22Rv1 (cell line): ENCODE data around the gene CD72.

Experiments
- H3K27ac ChIP-seq: fragments of 450-650 bp; 2 replicates; pipeline ENCODE4 v1.5.1; 2017
- ZFX ChIP-seq: fragments of 450-650 bp; IDR thresholded peaks from 2 replicates; pipeline ENCODE4 v1.6.1; 2017; ENCODE audit warnings: antibody characterized with exemption, borderline replicate concordance
- TF ChIP-seq, protein P1 (sequence below): fragments of 450-650 bp; IDR thresholded peaks from 2 replicates; pipeline ENCODE4 v1.5.1; 2017; ENCODE audit warnings: mild to moderate bottlenecking

The CD72 gene

DNA sequence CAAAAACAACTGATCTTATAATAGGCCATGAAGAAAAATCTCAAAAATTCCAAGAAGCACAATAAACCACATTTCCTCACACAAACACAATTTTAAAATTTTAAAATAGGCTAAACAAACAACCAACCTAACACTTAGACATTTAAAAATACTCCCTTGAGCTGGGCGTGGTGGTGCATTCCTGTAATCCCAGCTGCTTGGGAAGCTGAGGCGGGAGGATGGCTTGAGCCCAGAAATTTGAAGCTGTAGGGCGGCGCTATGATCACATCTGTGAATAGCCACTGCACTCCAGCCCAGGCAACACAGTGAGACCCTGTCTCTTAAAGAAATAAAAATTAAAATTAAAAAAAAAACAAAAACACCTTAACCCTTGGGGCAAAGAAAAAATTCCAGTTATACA, 50.0 kb downstream of the CD72 start:
- no peak for TF ChIP-seq ZFX
- TF ChIP-seq, protein P1, sequence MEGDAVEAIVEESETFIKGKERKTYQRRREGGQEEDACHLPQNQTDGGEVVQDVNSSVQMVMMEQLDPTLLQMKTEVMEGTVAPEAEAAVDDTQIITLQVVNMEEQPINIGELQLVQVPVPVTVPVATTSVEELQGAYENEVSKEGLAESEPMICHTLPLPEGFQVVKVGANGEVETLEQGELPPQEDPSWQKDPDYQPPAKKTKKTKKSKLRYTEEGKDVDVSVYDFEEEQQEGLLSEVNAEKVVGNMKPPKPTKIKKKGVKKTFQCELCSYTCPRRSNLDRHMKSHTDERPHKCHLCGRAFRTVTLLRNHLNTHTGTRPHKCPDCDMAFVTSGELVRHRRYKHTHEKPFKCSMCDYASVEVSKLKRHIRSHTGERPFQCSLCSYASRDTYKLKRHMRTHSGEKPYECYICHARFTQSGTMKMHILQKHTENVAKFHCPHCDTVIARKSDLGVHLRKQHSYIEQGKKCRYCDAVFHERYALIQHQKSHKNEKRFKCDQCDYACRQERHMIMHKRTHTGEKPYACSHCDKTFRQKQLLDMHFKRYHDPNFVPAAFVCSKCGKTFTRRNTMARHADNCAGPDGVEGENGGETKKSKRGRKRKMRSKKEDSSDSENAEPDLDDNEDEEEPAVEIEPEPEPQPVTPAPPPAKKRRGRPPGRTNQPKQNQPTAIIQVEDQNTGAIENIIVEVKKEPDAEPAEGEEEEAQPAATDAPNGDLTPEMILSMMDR = no peak
- H3K27ac ChIP-seq = no peak overlapping the region

GRCh38 chr9:35566417-35566816, 51.8 kb downstream of the CD72 start:
- no peak for TF ChIP-seq ZFX
- TF ChIP-seq, protein P1 = no peak
- no peak overlapping the region for H3K27ac ChIP-seq

- TF ChIP-seq ZFX = no peak
- TF ChIP-seq, protein P1 = no peak
- H3K27ac ChIP-seq = no peak overlapping the region
These were observed 53.6 kb downstream of the CD72 start for GRCh38 chr9:35564658-35565061.

GRCh38 chr9:35563791-35564197, 54.4 kb downstream of the CD72 start:
- H3K27ac ChIP-seq = no peak overlapping the region
- TF ChIP-seq ZFX = no peak
- TF ChIP-seq, protein P1 = no peak

DNA sequence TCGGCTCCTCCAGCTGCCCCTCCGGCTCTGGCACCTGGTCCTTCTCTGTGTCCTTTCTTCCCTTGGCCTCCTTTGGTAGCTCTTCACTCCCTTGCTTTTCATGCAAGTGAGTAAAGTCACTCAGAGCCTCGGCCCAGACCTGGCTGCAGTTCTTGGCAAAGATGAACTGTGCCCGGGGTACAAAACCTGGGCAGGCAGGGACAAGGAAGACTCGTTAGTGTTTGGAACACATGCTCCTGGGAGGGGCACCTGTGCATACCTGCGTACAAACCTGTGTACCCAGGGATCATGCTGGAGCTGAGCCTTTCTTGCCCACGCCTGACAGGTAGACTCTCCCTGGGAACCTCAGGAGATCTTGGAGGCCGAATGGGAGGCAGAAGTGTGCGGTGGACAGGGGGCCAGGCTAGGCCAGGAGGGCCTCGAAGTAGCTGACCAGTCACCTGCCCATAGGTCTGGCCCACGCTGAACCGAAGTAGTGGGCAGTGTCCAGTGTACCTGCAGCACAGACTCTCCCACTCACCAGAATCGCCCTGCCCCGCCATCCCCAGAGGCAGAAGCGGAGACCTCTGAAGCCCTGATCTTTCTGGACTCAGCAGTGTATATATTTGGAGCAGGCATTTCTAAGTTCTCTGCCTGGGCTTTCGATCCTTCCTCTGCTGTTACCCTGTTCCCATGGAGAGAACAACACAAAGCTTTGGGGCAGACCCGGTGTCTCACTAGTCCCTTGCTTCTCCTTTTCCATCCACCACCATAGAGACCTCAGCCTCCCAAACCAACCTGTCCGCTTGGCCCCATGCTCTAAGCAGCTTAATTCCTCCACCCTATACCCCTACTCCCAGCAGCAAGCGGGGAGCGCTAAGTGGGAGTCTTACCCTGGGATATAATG, 55.1 kb downstream of the CD72 start:
- TF ChIP-seq, protein P1 = no peak
- TF ChIP-seq ZFX = no peak
- H3K27ac ChIP-seq = no peak overlapping the region

DNA sequence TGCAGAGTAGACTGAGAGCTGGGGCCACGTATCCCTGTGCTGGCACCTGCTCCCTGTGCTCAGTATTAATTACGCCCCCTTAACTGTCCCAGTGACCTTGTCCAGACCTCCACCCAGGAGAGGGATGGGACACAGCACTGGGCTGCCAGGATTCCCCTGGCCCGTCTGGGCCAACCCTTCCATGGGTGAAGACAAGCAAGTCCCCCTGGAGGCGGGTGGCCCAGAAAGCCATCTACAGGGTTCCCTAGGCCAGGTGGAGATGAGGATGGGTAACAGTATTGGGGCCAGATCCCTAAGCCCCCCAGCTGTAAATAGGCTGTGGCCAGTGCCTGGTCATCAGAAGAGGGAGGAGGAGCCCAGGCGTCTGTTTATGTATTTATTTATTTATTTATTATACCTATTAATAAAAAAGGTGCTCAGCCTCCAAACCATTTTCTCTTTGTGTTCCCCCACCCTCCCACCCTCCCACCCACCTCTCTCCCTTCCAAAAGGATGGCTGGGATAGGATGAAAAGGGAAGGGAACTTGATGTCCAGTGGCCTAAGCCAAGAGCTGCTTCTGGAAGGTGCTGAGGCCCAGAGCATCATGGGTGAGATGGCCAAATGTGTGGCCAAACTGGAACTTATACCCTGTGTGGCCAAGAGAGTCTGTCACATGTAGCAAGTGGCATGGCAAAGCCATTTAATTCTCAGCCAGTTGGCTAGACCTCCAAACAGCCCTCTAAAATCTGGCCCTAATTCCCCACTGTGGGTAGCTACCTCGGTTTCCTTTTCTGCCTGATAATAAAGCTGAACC, 56.5 kb downstream of the CD72 start:
- no peak overlapping the region for H3K27ac ChIP-seq
- TF ChIP-seq, protein P1 = no peak
- TF ChIP-seq ZFX = no peak
